Tibial artery (tissue), 4 donors: ENCODE measurements around the gene PLEKHN1.

ENCODE experiments used
- DNase-seq, 2 donors: peaks; one replicate each; pipeline ENCODE4 v3.0.0-alpha.2; 2019
- H3K27ac ChIP-seq, 2 donors: fragments of 200-600 bp; sonication (generic) in 1 of 2; 1 replicate in 1 of 2; 2 replicates in 1 of 2; pipeline ENCODE4 v1.5.1; 2018 to 2019; ENCODE audit warnings: mild to moderate bottlenecking in 1 of 2
- H3K27me3 ChIP-seq, 2 donors: fragments of 200-600 bp; sonication (generic) in 1 of 2; one replicate each; pipeline versions ENCODE4 v1.5.1 to v1.6.0; 2016 to 2019
- H3K36me3 ChIP-seq, 3 donors: fragments of 200-600 bp; sonication (generic) in 2 of 3; one replicate each; pipeline ENCODE4 v1.5.1; 2016 to 2019; ENCODE audit warnings: mild to moderate bottlenecking in 2 of 3
- H3K4me1 ChIP-seq, 4 donors: fragments of 200-600 bp; sonication (generic) in 2 of 4; 1 replicate in 3 of 4; 2 replicates in 1 of 4; pipeline ENCODE4 v1.5.1; 2016 to 2019
- H3K4me3 ChIP-seq, 2 donors: fragments of 200-600 bp; sonication (generic) in 1 of 2; 1 replicate in 1 of 2; 2 replicates in 1 of 2; pipeline ENCODE4 v1.5.1; 2018 to 2019; ENCODE audit warnings: mild to moderate bottlenecking in 2 of 2
- H3K9me3 ChIP-seq, 3 donors: fragments of 200-600 bp; sonication (generic) in 1 of 3; one replicate each; pipeline ENCODE4 v1.5.1; 2016 to 2019
- CTCF ChIP-seq, 2 experiments: fragments of 200-600 bp in 1 of 2; fragments of 450-650 bp in 1 of 2; IDR thresholded peaks; one replicate each; pipeline ENCODE4 v1.5.1; 2017 to 2019; ENCODE audit warnings: antibody characterized with exemption in 2 of 2, mild to moderate bottlenecking in 1 of 2, moderate library complexity in 1 of 2
- intact Hi-C: fragments of 100-400 bp; cut with DNase I; formaldehyde crosslinking; loops from one replicate; pipeline ENCODE4 v1.15.0; 2023; ENCODE audit warnings: low total_unique reads

PLEKHN1 gene

GRCh38 chr1:967466-968343 is 1.4 kb downstream of the PLEKHN1 start:
- TF ChIP-seq CTCF (IDR thresholded peaks at IDR 0.05), result no peak
- intact Hi-C loops, result no loop called here
- Histone ChIP-seq H3K9me3 (no peaks in the 10 kb centered on the region), H3K27me3 (peaks cover 0 to 50% of the 10 kb centered on the region in 2 donors), H3K27ac (no peak overlapping the region), H3K36me3 (peaks cover 0 to 13% (median 5%) of the 10 kb centered on the region in 3 donors), H3K4me1 (peaks cover 0 to 31% (median 14%) of the 10 kb centered on the region in 4 donors), H3K4me3 (no peak overlapping the region)
- DNase-seq, result no peak

GRCh38 chr1:969260-969855 is 3.1 kb downstream of the PLEKHN1 start:
- Histone ChIP-seq H3K4me1 (peaks cover 0 to 31% (median 14%) of the 10 kb centered on the region in 4 donors), H3K36me3 (peaks cover 0 to 5% (median 0%) of the 10 kb centered on the region in 3 donors), H3K27ac (no peak overlapping the region), H3K27me3 (peaks cover 0 to 66% of the 10 kb centered on the region in 2 donors), H3K9me3 (no peaks in the 10 kb centered on the region), H3K4me3 (no peak overlapping the region)
- intact Hi-C loops, result no loop called here
- TF ChIP-seq CTCF (IDR thresholded peaks at IDR 0.05), result no peak
- no peak for DNase-seq

- H3K4me3 ChIP-seq, result no peak overlapping the region
- intact Hi-C loops, result no loop called here
- DNase-seq, result no peak
- H3K4me1 ChIP-seq, result peaks cover 0 to 30% (median 14%) of the 10 kb centered on the region in 4 donors
- H3K27me3 ChIP-seq, result peaks cover 0 to 77% of the 10 kb centered on the region in 2 donors
- no peaks in the 10 kb centered on the region for H3K9me3 ChIP-seq
- no peaks in the 10 kb centered on the region for H3K36me3 ChIP-seq
- H3K27ac ChIP-seq, result no peak overlapping the region
- TF ChIP-seq CTCF (IDR thresholded peaks at IDR 0.05), result no peak
Observed at GRCh38 chr1:970242-970972, 4.1 kb downstream of the PLEKHN1 start.

GRCh38 chr1:970973-971730 is 4.9 kb downstream of the PLEKHN1 start:
- peaks cover 0 to 82% of the 10 kb centered on the region in 2 donors for H3K27me3 ChIP-seq

More at GRCh38 chr1:970973-971730, 4.9 kb downstream of the PLEKHN1 start:
- no peak for DNase-seq
- H3K36me3 ChIP-seq, result no peaks in the 10 kb centered on the region
- no peak for TF ChIP-seq CTCF (IDR thresholded peaks at IDR 0.05)
- no peak overlapping the region for H3K4me3 ChIP-seq
- intact Hi-C loops, result no loop called here
- H3K4me1 ChIP-seq, result peaks cover 0 to 30% (median 14%) of the 10 kb centered on the region in 4 donors
- no peak overlapping the region for H3K27ac ChIP-seq
- no peaks in the 10 kb centered on the region for H3K9me3 ChIP-seq
